HG03135 (cell line): Measurements from ENCODE around the gene KCNG1.
"Not testable (repeated sequence)": the region's sequence is repeated elsewhere in the genome, so short reads cannot be mapped to it uniquely, and the experiment has no call there.

Experiments
- ATAC-seq: cut with Tn5 transposase; IDR thresholded peaks from one replicate; pipeline ENCODE4 v1.9.1; 2021; ENCODE audit warnings: mild to moderate bottlenecking, moderate library complexity; ENCODE audit not compliant: unreplicated experiment

KCNG1 gene

DNA sequence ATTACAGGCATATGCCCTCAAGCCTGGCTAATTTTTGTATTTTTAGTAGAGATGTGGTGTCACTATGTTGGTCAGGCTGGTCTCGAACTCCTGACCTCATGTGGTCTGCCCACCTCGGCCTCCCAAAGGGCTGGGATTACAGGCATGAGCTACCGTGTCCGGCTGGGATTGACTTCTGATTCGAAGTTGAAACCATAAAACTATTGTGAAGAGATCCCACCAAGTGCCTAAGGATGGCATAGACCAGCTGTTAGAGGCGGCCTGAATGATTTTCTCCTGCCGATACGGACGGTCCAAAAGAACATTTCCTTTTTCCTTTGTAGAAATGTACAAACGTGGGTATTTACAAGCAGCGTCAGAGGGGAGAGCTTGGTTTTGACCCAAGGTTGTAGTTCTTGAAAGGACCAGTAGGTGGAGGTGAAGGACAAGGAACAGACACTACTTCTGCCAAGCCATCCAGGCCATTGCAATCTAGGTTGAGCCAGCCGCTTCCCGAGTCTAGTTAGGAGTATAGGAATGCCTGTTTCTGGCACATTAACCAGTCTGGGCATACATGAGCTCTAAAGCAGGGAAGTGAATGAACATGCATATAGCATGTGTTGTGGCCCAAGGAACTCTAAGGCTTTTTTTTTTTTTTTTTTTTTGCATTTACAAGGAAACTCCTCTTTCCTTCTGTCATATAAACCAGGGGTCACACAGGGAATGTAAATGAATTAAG lies 35.3 kb downstream of the KCNG1 start:
- ATAC-seq = no peak

DNA sequence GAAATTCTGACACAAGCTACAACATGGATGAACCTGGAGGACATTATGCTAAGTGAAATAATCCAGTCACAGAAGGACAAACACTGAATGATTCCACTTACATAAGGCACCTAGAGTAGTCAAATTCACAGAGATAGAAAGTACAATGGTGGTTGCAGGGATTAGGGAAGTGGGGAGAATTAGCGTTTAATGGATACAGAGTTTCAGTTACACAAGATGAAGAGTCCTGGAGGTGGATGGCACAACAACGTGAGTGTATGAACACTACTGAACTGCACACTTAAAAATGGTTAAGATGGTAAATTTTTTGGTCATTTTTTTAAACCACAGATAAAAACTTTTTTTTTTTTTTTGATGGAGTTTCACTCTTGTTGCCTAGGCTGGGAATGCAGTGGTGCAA lies 39.6 kb downstream of the KCNG1 start:
- no peak for ATAC-seq

DNA sequence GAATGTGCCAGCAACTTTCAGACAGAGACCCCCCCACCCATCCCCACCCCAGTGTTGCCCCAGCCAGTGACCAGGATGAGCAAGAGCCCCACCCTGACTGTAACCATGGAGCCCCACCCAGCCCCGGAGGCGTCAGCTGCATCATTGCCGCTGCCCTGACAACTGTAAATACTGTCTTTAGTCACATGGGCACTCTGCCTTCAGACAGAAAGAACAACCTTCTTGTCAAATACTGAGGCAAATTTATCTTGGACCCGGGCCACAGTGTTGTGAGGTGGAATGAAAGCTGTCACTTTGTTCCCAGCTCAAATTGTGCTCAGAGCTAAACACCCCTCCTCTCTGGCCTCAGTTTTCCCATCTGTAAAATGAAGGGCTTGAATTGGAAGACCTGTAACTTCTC lies 40.5 kb downstream of the KCNG1 start:
- ATAC-seq = no peak

DNA sequence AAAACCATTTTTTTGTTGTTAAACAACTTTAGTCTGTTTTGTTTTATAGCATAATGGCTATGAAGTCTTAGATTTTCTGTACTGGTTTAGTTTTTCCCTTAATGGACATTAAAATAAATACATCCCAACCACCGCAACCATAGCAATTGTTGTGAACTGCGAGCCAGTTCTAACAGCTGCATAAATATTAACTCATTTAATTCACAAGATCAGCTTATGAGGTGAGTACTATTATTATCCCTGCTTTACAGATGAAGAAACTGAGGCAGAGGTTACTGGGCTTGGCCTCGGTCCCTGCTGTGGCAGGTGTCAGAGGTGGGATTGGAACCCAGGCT lies 41.2 kb downstream of the KCNG1 start:
- ATAC-seq = no peak

DNA sequence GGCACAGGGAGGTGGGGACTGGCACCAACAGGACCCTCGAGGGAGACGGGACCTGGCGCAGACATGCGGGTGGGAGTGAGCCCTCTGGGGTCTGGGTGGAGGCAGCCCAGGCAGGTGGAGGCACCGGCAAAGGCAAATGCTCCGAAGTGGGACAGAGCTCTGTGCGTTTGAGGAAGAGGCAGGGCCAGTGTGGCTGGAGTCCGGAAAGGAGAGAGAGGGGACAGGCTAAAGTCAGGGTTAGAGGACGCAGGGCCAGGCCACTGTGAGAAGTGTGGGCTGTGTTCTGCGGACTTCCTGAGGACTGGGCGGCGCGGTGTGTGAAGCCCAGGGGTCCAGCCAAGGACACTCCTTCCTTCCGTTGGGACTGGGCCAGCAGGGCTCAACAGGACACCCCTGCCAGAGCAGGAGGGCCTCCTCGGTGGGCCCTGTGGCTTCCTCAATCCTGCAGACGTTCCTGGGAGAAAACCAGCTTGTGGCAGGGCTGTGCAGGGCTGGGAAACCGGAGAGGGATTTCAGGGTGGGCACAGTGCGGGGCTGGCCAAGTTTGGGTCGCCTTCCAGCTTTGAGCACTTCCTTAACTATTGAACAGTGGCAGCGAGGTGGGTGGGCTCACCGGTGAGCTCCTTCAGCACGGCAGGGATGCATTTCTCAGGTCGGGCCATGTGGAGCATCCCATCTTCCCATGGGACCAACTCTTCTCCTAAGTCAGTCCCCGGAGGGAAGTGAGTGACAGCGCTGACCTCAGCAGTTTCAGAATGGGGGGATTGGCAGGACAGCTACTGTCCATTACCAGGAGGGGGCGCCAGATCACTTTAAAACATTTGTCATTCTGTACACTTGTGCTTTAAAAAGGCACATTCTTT lies 41.8 kb downstream of the KCNG1 start:
- no peak for ATAC-seq

DNA sequence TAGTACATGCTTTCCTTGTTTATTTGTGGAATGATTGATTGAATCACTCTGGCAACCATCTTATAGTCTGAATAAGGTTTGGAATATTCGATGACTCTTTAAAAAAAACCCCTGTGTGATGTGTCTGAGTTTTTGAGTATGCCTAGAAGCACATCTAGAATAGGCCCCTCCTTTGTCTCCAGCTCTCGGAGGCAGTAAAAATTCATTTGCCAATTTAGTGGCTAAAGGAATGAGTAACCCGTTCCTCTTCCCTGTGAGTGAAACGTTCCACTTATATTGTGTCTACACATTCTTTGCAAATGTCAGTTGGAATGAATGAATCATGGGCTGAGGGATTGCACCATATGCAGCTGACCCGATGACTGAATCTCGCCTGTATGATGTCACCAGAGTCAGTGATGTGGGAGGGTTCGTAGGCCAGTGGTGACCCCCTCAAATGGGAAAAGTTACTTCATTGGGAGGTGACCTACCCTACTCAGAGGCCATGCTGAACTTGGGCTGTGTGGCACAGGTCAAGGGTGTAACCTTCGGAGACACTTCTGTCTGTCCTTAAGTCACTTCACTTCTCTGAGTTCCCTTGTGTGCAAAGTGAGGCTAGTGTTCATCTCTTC lies 42.7 kb downstream of the KCNG1 start:
- no peak for ATAC-seq

DNA sequence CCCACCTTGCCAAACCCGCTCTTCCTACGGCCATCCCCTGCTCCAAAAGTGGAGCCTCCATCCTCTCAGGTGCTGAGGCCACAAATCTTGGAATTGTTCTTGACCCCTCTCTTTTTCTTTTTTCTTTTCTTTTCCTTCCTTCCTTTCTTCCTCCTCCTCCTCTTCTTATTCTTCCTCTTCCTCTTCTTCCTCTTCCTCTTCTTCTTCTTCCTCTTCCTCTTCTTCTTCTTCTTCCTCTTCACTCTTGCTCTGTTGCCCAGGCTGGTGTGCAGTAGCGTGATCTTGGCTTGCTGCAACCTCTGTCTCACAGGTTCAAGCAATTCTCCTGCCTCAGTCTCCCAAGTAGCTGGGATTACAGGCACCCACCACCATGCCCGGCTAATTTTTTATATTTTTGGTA lies 44.4 kb downstream of the KCNG1 start:
- ATAC-seq = not testable (repeated sequence)

DNA sequence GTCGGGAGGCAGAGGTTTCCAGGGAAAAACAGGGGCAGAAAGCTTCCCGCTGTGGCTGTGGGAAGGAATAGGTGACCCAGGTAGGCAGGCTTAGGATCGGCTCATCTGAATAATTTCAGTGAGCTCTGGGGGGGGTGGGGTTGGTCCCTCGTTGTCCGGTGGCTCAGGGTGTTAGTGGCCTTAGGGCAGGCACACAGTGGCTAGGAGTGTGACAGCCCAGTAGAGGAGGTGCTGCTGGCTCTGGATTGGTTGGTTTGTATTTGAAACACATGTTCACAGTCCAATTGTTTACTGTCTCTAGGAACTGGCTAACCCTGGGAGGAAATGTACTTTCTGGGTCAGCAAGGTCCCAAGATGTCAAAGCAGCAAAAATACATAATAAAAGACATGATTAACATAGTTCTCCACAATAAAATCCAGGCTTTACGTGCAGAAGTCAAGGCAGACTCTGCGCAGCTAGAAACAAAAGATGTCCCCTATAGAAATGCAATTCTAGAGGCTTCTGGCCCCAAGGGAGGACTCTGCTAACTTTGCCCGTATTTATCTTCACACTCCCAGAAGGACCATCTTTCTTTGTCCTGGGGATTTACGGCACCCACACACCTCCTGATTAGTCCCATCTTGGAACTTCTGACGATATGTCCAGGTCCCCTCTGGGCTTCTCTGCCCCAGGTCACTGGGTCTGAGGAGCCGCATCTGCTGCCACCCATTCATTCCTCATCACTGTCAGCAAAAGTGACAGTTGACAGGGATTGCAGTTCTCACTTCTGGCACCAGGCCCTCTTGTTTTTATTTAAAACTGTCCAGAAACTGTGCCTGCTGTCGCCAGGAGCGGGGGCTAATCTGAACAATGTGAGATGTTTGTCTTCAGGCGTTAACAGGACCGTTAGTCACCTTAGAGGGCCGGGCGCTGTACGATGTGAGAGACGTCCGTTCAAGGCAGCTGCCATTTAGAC lies 45.6 kb downstream of the KCNG1 start:
- ATAC-seq = no peak

DNA sequence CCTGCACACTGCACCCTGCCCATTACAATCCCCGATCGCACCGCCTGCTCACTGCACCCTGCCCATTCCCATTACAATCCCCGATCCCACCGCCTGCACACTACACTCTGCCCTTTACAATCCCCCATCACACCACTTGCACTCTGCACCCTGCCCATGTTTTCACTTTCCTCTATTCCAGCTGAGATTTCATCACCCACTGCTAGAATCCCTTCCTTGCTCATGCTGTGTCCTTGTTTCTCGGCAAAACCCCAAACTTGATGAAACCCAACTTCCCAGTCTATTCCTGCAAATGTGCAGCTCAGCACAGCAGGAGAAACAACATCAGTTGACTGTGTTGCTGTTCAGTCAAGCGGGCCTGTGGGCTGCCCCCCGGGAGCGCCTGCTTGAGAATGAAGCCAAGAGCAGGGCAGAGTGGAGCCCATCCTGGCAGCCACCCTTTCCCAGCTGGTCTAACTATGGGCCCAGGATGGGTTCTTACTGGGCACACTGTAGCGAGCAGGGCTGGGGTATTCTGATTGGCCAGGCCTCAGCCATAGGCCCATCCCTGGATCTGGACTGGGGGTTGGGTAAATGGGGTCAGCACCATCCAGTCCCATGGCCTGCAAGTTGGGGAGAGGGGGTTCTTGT lies 47.1 kb downstream of the KCNG1 start:
- ATAC-seq = no peak

DNA sequence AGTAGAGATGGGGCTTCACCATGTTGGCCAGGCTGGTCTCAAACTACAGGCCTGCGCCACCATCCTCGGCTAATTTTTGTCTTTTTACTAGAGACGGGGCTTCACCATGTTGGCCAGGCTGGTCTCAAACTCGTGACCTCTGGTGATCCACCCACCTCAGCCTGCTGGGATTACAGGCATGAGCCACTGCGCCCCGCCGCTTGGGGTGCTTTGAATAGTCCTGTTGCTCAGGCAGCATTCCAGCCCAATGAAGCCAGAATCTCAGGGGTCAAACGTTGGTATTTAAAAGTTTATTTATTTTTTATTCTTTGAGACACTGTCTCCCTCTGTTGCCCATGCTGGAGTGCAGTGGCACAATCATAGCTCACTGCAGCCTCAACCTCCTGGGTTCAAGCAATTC lies 53.0 kb downstream of the KCNG1 start:
- ATAC-seq = no peak

DNA sequence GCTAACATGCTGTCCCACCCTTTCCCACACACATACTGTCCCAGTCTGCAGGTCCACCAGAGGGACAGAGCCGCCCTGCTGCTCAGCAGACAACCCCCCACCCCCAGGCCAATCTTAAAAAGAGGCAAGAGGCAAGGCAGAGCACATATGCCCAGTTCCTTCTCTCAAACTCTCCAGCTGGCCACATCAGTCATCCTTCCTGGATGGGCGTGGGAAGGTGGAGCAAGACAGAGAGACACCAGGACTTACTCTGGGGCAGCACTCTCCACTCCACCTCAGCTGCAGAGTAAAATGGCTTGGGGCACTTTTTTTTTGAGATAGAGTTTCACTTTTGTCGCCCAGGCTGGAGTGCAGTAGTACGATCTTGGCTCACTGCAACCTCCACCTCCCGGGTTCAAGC lies 53.5 kb downstream of the KCNG1 start:
- no peak for ATAC-seq

DNA sequence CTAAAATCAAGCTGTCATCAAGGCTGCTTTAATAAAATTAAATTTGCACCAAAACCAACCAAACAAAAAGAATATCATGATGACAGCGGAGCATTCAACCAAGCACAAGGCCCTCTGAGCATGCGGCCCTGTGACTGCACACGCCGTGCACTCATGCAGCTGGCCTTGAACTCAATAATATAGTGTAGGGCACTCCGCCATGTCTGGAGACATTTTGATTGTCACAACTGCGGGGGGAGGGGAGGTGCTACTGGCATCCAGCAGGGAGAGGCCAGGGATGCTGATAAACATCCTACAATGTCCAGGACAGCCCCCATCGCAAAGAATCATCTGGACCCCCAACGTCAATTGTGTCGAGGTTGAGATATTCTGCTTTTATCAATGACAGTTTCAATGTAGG lies 54.6 kb downstream of the KCNG1 start:
- no peak for ATAC-seq

DNA sequence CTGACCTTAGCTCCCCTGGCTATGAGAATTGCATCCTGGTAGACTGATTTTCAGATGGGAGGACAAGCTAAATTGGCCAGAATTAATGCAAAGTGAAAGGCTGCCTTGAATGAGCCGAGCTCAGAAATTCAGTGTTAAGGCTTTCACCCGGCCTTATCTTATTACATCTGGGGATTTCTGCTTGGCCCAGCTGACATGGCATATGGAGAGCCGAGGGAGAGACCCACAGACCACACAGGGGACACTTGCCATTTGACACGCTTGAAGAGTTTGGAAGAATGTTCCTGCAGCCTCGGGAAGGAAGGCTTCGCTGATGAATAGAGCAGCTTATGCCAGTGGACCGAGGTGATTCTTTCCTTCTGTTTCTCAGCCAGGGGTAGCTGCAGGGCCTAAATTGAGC lies 55.3 kb downstream of the KCNG1 start:
- no peak for ATAC-seq

DNA sequence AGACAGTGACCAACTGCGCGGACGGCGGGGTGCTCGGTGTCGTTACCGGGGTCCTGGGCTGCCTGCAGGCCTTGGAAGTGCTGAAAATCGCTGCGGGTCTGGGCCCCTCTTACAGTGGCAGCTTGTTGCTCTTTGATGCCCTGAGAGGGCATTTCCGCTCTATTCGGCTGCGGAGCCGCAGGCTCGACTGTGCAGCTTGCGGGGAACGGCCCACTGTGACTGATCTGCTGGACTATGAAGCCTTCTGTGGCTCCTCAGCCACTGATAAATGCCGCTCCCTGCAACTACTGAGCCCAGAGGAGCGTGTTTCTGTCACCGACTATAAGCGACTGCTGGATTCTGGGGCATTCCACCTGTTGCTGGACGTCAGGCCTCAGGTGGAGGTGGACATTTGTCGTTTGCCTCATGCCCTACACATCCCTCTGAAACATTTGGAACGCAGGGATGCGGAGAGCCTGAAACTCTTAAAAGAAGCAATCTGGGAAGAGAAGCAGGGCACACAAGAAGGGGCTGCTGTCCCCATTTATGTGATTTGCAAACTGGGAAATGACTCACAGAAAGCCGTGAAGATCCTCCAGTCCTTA lies 63.3 kb downstream of the KCNG1 start:
- no peak for ATAC-seq

DNA sequence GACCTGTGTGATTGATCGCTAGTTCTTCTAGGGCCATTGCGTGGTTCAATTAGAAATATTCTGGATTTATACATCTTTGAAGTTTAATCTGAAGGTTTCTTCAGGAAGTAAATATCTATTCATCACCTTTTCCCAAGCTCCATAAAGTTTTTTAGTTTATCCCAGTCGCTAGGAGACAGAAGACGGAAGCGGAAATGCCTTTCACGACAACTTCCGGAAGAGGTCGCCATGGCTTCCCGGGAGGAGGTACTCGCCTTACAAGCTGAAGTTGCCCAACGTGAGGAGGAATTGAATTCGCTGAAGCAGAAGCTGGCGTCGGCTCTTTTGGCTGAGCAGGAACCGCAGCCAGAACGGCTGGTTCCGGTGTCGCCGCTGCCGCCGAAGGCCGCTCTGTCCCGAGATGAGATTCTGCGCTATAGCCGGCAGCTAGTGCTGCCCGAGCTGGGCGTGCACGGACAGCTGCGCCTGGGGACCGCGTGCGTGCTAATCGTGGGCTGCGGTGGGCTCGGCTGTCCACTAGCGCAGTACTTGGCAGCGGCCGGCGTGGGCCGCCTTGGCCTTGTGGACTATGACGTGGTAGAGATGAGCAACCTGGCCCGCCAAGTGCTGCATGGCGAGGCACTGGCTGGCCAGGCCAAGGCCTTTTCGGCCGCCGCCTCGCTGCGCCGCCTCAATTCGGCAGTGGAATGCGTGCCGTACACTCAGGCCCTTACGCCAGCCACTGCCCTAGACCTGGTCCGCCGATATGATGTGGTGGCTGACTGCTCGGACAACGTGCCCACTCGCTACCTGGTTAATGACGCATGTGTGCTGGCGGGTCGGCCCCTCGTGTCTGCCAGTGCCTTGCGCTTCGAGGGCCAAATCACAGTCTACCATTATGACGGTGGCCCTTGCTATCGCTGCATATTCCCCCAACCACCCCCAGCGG lies 64.0 kb downstream of the KCNG1 start, which contains the start of gene MOCS3:
Gene MOCS3, plus strand, starts transcription at position 204 of the 928 bp plus-strand sequence. Its CDS starts 25 bp downstream, at position 229.
- ATAC-seq = peak; percentile 80

DNA sequence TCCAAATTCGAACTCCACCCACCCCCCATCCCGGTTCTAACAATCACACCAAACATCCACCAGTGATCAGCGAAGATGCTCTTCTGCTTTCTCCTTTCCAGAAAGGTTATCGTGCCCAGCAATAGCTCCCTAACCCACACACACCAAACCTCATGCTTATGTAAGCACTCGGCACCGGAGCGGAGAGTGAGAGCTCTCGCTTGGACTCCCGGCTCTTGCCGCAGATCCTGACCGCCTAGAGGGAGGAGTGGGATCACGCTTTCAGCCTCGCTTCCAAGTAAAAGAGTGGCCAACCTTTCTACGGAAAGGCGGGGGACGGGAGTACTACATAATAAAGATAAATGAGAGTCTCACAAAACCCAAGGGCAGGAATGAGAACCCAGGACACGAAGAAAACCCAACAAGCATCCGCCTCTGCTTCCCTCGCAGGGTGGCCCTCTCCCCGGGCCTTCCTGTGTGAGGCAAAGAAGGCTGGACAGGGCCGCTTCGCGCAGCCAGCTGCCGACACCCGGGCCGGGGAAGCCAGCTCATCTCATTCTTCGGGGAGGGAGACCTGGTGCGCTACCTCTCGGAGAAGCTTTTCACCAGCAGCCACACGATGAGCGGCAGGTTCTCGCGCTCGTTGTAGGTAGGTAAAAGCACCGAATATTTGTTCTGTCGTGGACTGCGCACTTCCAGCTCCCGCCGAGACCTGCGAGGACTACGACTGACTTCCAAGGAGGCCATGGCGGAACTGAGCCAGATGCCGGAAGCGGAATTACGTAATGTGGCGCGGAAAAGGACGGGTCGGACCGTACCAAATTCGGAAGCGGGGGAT lies 64.9 kb downstream of the KCNG1 start, which contains the start of gene DPM1:
Gene DPM1, minus strand, starts transcription at position 735 of the 817 bp plus-strand sequence. Its CDS starts 9 bp downstream, at position 726.
- peak; percentile 67 for ATAC-seq

DNA sequence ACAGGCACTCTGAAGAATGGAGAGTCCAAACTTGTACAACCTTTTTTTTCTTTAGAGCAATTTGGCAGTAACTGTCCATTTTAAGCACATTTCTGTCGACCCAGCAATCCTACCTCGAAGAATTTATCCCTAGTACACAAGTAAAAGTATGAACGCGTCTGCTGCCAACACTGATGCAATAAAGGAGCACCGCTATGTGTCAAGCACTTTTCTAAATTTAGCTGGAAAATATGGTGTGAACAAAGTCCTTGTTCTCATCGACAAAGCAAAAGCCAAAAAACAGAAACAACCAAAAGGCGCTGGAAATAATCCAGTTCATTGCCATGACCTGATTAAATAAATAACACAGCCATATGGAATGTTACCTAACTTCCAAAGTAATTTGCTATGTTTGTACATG lies 65.6 kb downstream of the KCNG1 start:
- ATAC-seq = no peak

DNA sequence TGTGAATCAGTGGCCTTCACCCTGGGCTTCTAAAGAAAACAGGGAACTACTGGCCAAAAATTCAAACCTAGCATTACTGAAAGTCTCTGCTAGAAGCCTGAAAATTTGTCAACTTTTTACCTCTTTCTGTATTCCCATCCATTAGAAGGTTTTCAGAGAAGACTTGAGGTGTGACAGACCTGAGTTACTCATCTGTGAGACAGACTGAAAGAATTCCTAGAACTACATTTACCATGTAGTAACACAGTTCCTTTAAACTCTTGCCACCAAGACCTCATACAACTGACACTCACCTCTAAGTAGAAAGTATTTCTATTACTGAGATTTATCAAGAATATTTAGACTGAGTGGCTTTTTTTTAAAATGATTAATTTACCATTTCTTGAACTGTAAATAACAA lies 69.1 kb downstream of the KCNG1 start:
- ATAC-seq = no peak
